ENCODE measurements around the gene DPF1.

The DPF1 gene

GRCh38 chr19:38216785-38217641, 7.0 kb downstream of the DPF1 start:
- DNase-seq, result no peak

GRCh38 chr19:38213911-38214625, 10.0 kb downstream of the DPF1 start:
- no peak for DNase-seq

- no peak for DNase-seq
Measured at GRCh38 chr19:38213469-38213868, 10.6 kb downstream of the DPF1 start.

GRCh38 chr19:38211766-38212165, 12.3 kb downstream of the DPF1 start:
- DNase-seq, result no peak

GRCh38 chr19:38211151-38211591, 12.9 kb downstream of the DPF1 start:
- DNase-seq, result no peak

- DNase-seq, result no peak
Measured at GRCh38 chr19:38210458-38210987, 13.5 kb downstream of the DPF1 start.

- no peak for DNase-seq
Measured at GRCh38 chr19:38209671-38210457, 14.2 kb downstream of the DPF1 start.

GRCh38 chr19:38209152-38209551, 14.9 kb downstream of the DPF1 start:
- no peak for DNase-seq

- DNase-seq, result no peak
Measured at GRCh38 chr19:38208571-38208970, 15.5 kb downstream of the DPF1 start.

- no peak for DNase-seq
Measured at GRCh38 chr19:38207543-38207942, 16.5 kb downstream of the DPF1 start.

GRCh38 chr19:38206928-38207327, 17.1 kb downstream of the DPF1 start:
- no peak for DNase-seq

- no peak for DNase-seq
Measured at GRCh38 chr19:38206006-38206745, 17.8 kb downstream of the DPF1 start.

GRCh38 chr19:38204728-38205127, 19.3 kb downstream of the DPF1 start:
- DNase-seq, result no peak

GRCh38 chr19:38204096-38204495, 19.9 kb downstream of the DPF1 start:
- DNase-seq, result no peak

GRCh38 chr19:38203197-38203596, 20.8 kb downstream of the DPF1 start:
- DNase-seq, result no peak

GRCh38 chr19:38202504-38202903, 21.5 kb downstream of the DPF1 start:
- no peak for DNase-seq

- no peak for DNase-seq
Measured at GRCh38 chr19:38201731-38202130, 22.3 kb downstream of the DPF1 start.

GRCh38 chr19:38199340-38199739, 24.7 kb downstream of the DPF1 start:
- DNase-seq, result no peak

GRCh38 chr19:38197937-38198704, 25.9 kb downstream of the DPF1 start:
- DNase-seq, result no peak

- DNase-seq, result no peak
Measured at GRCh38 chr19:38196948-38197656, 26.9 kb downstream of the DPF1 start.

Data from KG1 (cell line).